SK-N-SH treated with all-trans-retinoic acid at 6 μM for 48 hours (cell line): ENCODE data around the gene PLXNA4.

Source experiments
- ARNTL ChIP-seq: fragments of 450-650 bp; formaldehyde crosslinking; IDR thresholded peaks from 2 replicates; pipeline ENCODE4 v1.5.0; 2020; ENCODE audit warnings: low read depth, mild to moderate bottlenecking, moderate library complexity, borderline replicate concordance
- BACH2 ChIP-seq: fragments of 250-450 bp; sonication (Bioruptor Pico); IDR thresholded peaks from 2 replicates; pipeline ENCODE4 v1.9.0; 2021; ENCODE audit warnings: mild to moderate bottlenecking, borderline replicate concordance
- CSDC2 ChIP-seq: fragments of 250-450 bp; sonication (Bioruptor Pico); IDR thresholded peaks from 2 replicates; pipeline ENCODE4 v1.5.0; 2020; ENCODE audit warnings: mild to moderate bottlenecking, moderate library complexity
- GLIS3 ChIP-seq: fragments of 250-450 bp; sonication (Bioruptor Pico); IDR thresholded peaks from 2 replicates; pipeline ENCODE4 v1.5.0; 2020; ENCODE audit warnings: mild to moderate bottlenecking, moderate library complexity
- OSR1 ChIP-seq: fragments of 250-450 bp; sonication (Bioruptor Pico); IDR thresholded peaks from 2 replicates; pipeline ENCODE4 v1.8.0; 2022; ENCODE audit warnings: moderate library complexity, mild to moderate bottlenecking, inconsistent platforms
- RARB ChIP-seq: fragments of 250-450 bp; sonication (Bioruptor Pico); IDR thresholded peaks from 2 replicates; pipeline ENCODE4 v1.8.0; 2021; ENCODE audit warnings: mild to moderate bottlenecking, moderate library complexity
- SNAI2 ChIP-seq: fragments of 250-450 bp; sonication (Bioruptor Pico); IDR thresholded peaks from 2 replicates; pipeline ENCODE4 v1.5.0; 2020; ENCODE audit warnings: mild to moderate bottlenecking, moderate library complexity
- TCF4 ChIP-seq: fragments of 250-450 bp; sonication (Bioruptor Pico); IDR thresholded peaks from 2 replicates; pipeline ENCODE4 v1.8.0; 2021; ENCODE audit warnings: mild to moderate bottlenecking, moderate library complexity, borderline replicate concordance
- ZNF565 ChIP-seq: fragments of 450-650 bp; formaldehyde crosslinking; conservative IDR thresholded peaks from 2 replicates; pipeline ENCODE4 v1.5.0; 2020; ENCODE audit warnings: low read depth, mild to moderate bottlenecking, moderate library complexity
- ZNF70 ChIP-seq: fragments of 450-650 bp; formaldehyde crosslinking; IDR thresholded peaks from 2 replicates; pipeline ENCODE4 v1.5.0; 2020; ENCODE audit warnings: mild to moderate bottlenecking, moderate library complexity
- TF ChIP-seq, protein P1 (sequence below): fragments of 250-450 bp; sonication (Bioruptor Pico); IDR thresholded peaks from 2 replicates; pipeline ENCODE4 v1.5.0; 2020; ENCODE audit warnings: mild to moderate bottlenecking, moderate library complexity
- TF ChIP-seq, protein P2 (sequence below): fragments of 250-450 bp; sonication (Bioruptor Pico); IDR thresholded peaks from 2 replicates; pipeline ENCODE4 v1.5.1; 2021; ENCODE audit warnings: mild to moderate bottlenecking, moderate library complexity
- TF ChIP-seq, protein P3 (sequence below): fragments of 250-450 bp; sonication (Bioruptor Pico); IDR thresholded peaks from 2 replicates; pipeline ENCODE4 v1.8.0; 2020; ENCODE audit warnings: mild to moderate bottlenecking, moderate library complexity, borderline replicate concordance
- TF ChIP-seq, protein P4 (sequence below): fragments of 250-450 bp; sonication (Bioruptor Pico); IDR thresholded peaks from 2 replicates; pipeline ENCODE4 v1.5.1; 2020; ENCODE audit warnings: low read depth, mild to moderate bottlenecking, moderate library complexity

DNA sequence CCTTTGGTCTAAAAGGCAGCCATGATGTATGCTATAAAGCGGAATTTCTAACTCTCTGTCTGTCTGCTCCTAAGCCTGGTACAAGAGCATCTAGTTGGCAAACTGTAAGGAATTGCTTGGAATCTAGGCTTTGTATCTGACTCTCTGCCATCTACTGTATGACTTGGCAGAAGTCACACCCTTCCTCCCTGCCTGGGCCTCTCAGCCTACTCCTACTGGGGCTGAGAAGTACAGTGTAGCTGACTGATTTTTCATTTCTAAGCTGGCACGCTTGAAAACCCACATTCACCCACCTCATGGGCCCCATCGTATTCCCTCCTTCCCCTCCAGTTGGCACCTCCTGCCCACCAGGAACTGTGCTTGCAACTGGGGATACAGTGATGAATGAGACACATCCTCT, 435.2 kb downstream of the PLXNA4 start:
- TF ChIP-seq RARB = no peak
- TF ChIP-seq ZNF70 (CRISPR knock-in tag) = no peak
- TF ChIP-seq, protein P1, sequence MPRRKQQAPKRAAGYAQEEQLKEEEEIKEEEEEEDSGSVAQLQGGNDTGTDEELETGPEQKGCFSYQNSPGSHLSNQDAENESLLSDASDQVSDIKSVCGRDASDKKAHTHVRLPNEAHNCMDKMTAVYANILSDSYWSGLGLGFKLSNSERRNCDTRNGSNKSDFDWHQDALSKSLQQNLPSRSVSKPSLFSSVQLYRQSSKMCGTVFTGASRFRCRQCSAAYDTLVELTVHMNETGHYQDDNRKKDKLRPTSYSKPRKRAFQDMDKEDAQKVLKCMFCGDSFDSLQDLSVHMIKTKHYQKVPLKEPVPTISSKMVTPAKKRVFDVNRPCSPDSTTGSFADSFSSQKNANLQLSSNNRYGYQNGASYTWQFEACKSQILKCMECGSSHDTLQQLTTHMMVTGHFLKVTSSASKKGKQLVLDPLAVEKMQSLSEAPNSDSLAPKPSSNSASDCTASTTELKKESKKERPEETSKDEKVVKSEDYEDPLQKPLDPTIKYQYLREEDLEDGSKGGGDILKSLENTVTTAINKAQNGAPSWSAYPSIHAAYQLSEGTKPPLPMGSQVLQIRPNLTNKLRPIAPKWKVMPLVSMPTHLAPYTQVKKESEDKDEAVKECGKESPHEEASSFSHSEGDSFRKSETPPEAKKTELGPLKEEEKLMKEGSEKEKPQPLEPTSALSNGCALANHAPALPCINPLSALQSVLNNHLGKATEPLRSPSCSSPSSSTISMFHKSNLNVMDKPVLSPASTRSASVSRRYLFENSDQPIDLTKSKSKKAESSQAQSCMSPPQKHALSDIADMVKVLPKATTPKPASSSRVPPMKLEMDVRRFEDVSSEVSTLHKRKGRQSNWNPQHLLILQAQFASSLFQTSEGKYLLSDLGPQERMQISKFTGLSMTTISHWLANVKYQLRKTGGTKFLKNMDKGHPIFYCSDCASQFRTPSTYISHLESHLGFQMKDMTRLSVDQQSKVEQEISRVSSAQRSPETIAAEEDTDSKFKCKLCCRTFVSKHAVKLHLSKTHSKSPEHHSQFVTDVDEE (CRISPR knock-in tag) = no peak
- TF ChIP-seq ZNF565 (CRISPR knock-in tag) = no peak
- no peak for TF ChIP-seq CSDC2 (CRISPR knock-in tag)
- TF ChIP-seq ARNTL (CRISPR knock-in tag) = no peak
- no peak for TF ChIP-seq TCF4
- no peak for TF ChIP-seq BACH2
- no peak for TF ChIP-seq OSR1
- TF ChIP-seq, protein P2, sequence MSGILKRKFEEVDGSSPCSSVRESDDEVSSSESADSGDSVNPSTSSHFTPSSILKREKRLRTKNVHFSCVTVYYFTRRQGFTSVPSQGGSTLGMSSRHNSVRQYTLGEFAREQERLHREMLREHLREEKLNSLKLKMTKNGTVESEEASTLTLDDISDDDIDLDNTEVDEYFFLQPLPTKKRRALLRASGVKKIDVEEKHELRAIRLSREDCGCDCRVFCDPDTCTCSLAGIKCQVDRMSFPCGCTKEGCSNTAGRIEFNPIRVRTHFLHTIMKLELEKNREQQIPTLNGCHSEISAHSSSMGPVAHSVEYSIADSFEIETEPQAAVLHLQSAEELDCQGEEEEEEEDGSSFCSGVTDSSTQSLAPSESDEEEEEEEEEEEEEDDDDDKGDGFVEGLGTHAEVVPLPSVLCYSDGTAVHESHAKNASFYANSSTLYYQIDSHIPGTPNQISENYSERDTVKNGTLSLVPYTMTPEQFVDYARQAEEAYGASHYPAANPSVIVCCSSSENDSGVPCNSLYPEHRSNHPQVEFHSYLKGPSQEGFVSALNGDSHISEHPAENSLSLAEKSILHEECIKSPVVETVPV = no peak
- TF ChIP-seq, protein P3, sequence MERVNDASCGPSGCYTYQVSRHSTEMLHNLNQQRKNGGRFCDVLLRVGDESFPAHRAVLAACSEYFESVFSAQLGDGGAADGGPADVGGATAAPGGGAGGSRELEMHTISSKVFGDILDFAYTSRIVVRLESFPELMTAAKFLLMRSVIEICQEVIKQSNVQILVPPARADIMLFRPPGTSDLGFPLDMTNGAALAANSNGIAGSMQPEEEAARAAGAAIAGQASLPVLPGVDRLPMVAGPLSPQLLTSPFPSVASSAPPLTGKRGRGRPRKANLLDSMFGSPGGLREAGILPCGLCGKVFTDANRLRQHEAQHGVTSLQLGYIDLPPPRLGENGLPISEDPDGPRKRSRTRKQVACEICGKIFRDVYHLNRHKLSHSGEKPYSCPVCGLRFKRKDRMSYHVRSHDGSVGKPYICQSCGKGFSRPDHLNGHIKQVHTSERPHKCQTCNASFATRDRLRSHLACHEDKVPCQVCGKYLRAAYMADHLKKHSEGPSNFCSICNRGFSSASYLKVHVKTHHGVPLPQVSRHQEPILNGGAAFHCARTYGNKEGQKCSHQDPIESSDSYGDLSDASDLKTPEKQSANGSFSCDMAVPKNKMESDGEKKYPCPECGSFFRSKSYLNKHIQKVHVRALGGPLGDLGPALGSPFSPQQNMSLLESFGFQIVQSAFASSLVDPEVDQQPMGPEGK = no peak
- no peak for TF ChIP-seq SNAI2 (CRISPR knock-in tag)
- TF ChIP-seq, protein P4, sequence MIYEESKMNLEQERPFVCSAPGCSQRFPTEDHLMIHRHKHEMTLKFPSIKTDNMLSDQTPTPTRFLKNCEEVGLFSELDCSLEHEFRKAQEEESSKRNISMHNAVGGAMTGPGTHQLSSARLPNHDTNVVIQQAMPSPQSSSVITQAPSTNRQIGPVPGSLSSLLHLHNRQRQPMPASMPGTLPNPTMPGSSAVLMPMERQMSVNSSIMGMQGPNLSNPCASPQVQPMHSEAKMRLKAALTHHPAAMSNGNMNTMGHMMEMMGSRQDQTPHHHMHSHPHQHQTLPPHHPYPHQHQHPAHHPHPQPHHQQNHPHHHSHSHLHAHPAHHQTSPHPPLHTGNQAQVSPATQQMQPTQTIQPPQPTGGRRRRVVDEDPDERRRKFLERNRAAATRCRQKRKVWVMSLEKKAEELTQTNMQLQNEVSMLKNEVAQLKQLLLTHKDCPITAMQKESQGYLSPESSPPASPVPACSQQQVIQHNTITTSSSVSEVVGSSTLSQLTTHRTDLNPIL (CRISPR knock-in tag) = no peak
- no peak for TF ChIP-seq GLIS3 (CRISPR knock-in tag)
